ENCODE results near the gene CEP350.

Gene CEP350

DNA sequence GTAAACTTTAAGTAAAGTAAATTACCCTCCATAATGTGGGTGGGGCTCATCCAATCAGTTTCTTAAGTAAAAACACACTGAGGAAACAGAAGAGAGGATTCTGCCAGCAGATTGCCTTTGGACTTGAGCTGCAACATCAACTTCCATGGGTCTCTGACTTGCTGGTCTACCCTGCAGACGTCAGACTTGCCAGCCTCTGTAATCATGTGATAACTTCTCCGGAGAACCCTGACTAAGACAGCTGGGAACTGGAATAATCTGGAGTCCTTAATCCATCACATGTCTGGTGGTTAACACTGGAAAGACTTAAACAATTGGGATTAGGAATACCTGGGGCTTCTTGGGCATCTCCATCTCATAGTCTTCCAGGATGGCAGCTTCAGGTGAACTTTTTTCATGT is 13.2 kb upstream of the CEP350 start:
- no peak overlapping the region for H3K27ac ChIP-seq (ENCODE audit: poor library complexity, severe bottlenecking)
- DNase-seq (ENCODE audit: low spot score) (no peak), ATAC-seq (ENCODE audit: low read depth) (no peak)
- TF ChIP-seq, protein P1, sequence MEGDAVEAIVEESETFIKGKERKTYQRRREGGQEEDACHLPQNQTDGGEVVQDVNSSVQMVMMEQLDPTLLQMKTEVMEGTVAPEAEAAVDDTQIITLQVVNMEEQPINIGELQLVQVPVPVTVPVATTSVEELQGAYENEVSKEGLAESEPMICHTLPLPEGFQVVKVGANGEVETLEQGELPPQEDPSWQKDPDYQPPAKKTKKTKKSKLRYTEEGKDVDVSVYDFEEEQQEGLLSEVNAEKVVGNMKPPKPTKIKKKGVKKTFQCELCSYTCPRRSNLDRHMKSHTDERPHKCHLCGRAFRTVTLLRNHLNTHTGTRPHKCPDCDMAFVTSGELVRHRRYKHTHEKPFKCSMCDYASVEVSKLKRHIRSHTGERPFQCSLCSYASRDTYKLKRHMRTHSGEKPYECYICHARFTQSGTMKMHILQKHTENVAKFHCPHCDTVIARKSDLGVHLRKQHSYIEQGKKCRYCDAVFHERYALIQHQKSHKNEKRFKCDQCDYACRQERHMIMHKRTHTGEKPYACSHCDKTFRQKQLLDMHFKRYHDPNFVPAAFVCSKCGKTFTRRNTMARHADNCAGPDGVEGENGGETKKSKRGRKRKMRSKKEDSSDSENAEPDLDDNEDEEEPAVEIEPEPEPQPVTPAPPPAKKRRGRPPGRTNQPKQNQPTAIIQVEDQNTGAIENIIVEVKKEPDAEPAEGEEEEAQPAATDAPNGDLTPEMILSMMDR (IDR thresholded peaks at IDR 0.05; ENCODE audit: poor library complexity, severe bottlenecking), result no peak
- H3K9me3 ChIP-seq (ENCODE audit: severe bottlenecking), result peaks cover 2% of the 10 kb centered on the region
- no peak overlapping the region for H3K4me3 ChIP-seq (ENCODE audit: severe bottlenecking)
- H3K36me3 ChIP-seq (ENCODE audit: low read depth), result no peaks in the 10 kb centered on the region
- H3K27me3 ChIP-seq (ENCODE audit: insufficient read depth, poor library complexity, severe bottlenecking), result no peaks in the 10 kb centered on the region
- peaks cover 2% of the 10 kb centered on the region for H3K4me1 ChIP-seq (ENCODE audit: insufficient read depth, poor library complexity, severe bottlenecking)

DNA sequence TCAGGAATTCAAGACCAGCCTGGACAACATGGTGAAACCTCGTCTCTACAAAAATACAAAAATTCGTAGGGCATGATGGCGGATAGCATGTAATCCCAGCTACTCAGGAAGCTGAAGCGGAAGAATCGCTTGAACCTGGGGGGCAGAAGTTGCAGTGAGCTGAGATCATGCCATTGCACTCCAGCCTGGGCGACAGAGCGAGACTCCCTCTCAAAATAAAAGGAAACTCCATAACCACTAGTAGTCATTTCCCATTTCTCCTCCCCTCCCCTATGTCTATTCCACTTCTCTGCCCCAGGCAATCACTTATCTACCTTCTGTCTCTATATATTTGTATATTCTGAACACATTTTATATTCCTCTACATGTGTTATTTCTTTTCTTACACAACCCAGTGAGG is 4.0 kb upstream of the CEP350 start:
- TF ChIP-seq, protein P1 (IDR thresholded peaks at IDR 0.05; ENCODE audit: poor library complexity, severe bottlenecking), result no peak
- no peaks in the 10 kb centered on the region for H3K27me3 ChIP-seq (ENCODE audit: insufficient read depth, poor library complexity, severe bottlenecking)
- no peak overlapping the region for H3K4me3 ChIP-seq (ENCODE audit: severe bottlenecking)
- DNase-seq (ENCODE audit: low spot score) (no peak), ATAC-seq (ENCODE audit: low read depth) (no peak)
- H3K4me1 ChIP-seq (ENCODE audit: insufficient read depth, poor library complexity, severe bottlenecking), result peaks cover 5% of the 10 kb centered on the region
- H3K36me3 ChIP-seq (ENCODE audit: low read depth), result no peaks in the 10 kb centered on the region
- no peaks in the 10 kb centered on the region for H3K9me3 ChIP-seq (ENCODE audit: severe bottlenecking)
- H3K27ac ChIP-seq (ENCODE audit: poor library complexity, severe bottlenecking), result no peak overlapping the region

DNA sequence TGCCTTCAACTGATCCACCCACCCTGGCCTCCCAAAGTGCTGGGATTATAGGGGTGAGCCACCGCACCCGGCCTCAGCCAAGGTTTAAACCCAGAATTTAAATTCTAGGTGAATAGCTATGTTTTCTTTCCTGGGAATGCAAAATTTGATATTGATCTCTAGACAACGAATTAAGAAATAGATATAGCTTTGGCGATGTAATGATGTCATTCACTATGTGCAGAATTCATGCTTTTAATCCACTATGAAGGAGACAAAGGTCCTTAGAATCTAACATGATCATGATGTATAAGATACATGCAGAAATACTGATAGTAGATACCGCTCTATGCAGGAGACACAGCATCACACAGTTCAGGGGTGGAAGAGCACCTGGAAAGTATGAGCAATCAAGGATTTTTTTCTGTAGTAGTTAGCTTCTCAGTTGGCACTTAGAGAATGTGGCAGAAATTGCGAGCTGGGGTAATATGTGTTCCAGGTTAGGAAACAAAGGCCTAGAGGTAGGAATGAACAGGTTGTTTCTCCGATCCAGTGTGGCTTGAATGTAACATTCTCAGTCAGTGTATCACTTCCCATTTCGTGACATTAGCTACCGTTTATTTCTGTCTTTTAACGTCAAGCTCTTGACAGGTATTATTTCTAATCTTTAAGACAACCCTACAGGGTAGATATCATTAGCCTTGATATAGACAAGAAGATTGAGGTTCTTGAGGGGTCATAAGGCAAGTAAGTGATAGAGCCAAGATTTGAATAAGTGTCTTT is 3.0 kb upstream of the CEP350 start:
- no peak overlapping the region for H3K4me3 ChIP-seq (ENCODE audit: severe bottlenecking)
- DNase-seq (ENCODE audit: low spot score) (no peak), ATAC-seq (ENCODE audit: low read depth) (no peak)
- TF ChIP-seq, protein P1 (IDR thresholded peaks at IDR 0.05; ENCODE audit: poor library complexity, severe bottlenecking), result no peak
- no peak overlapping the region for H3K27ac ChIP-seq (ENCODE audit: poor library complexity, severe bottlenecking)
- H3K36me3 ChIP-seq (ENCODE audit: low read depth), result no peaks in the 10 kb centered on the region
- H3K9me3 ChIP-seq (ENCODE audit: severe bottlenecking), result no peaks in the 10 kb centered on the region
- H3K27me3 ChIP-seq (ENCODE audit: insufficient read depth, poor library complexity, severe bottlenecking), result no peaks in the 10 kb centered on the region
- H3K4me1 ChIP-seq (ENCODE audit: insufficient read depth, poor library complexity, severe bottlenecking), result peaks cover 9% of the 10 kb centered on the region

DNA sequence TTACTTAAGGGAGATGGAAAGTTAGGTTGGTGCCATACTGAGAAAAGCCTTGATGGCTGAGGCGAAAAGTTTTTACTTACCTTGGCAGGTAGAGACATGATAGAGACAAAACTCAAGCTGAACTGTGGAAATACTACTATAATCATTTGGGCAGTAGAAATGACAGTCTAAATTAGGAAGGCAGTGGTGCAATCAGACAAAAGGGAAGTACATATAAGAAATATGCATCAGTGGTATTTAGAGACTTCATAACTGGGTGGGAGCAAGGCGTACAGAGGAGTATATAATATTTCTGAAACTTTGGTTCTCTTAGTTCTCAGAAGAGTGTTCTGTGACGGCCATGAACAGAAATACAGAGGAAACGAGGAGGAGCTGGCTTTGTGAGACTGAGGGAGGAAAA is 2.4 kb upstream of the CEP350 start:
- no peaks in the 10 kb centered on the region for H3K27me3 ChIP-seq (ENCODE audit: insufficient read depth, poor library complexity, severe bottlenecking)
- no peak overlapping the region for H3K27ac ChIP-seq (ENCODE audit: poor library complexity, severe bottlenecking)
- H3K36me3 ChIP-seq (ENCODE audit: low read depth), result no peaks in the 10 kb centered on the region
- H3K4me1 ChIP-seq (ENCODE audit: insufficient read depth, poor library complexity, severe bottlenecking), result peaks cover 14% of the 10 kb centered on the region
- no peaks in the 10 kb centered on the region for H3K9me3 ChIP-seq (ENCODE audit: severe bottlenecking)
- TF ChIP-seq, protein P1 (IDR thresholded peaks at IDR 0.05; ENCODE audit: poor library complexity, severe bottlenecking), result no peak
- no peak overlapping the region for H3K4me3 ChIP-seq (ENCODE audit: severe bottlenecking)
- no peak for ATAC-seq (ENCODE audit: low read depth)
- no peak for DNase-seq (ENCODE audit: low spot score)

DNA sequence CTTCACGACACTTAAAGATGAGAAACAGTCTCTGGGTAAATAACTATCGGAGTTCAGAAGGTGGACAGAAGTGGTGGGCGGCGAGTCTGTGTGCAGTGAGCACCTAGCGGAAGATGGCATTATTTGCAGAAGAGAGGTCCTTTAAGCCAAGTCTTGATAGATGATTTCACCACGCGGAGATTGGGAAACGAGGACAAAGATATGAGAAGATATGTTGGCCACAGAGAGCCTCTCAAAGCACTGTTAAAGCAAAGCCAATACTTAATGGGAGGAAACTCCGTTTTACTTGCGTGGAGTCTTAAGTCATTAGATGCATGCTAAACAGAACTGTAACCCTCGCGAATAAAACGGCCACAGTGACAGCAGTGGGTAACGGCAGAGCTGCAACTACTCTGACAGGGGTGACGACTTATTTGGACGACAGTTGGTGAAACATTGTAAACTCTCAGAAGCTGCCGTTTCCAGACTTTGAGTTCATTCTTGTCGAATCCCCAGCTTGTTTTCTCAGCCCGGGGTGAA is 577 bp upstream of the CEP350 start:
- TF ChIP-seq, protein P1 (IDR thresholded peaks at IDR 0.05; ENCODE audit: poor library complexity, severe bottlenecking), result peak; percentile 30
- Histone ChIP-seq H3K27me3 (ENCODE audit: insufficient read depth, poor library complexity, severe bottlenecking) (no peaks in the 10 kb centered on the region), H3K9me3 (ENCODE audit: severe bottlenecking) (no peaks in the 10 kb centered on the region), H3K36me3 (ENCODE audit: low read depth) (no peaks in the 10 kb centered on the region), H3K4me1 (ENCODE audit: insufficient read depth, poor library complexity, severe bottlenecking) (peaks cover 14% of the 10 kb centered on the region), H3K4me3 (ENCODE audit: severe bottlenecking) (peak overlapping the region; percentile 90), H3K27ac (ENCODE audit: poor library complexity, severe bottlenecking) (peak overlapping the region; percentile 65)
- ATAC-seq (ENCODE audit: low read depth), result peak; percentile 19; the same call in 2 of the 3 replicates
- DNase-seq (ENCODE audit: low spot score), result no peak

Measured in RWPE2 (cell line).